Activated CD8-positive, alpha-beta memory T cell treated with anti-CD3 and anti-CD28 coated beads, Interleukin-2, amount 50 U/mL, for 24 hours (primary cell): ENCODE measurements around the gene ERBB4.

ENCODE experiments used
- DNase-seq: peaks from one replicate; pipeline ENCODE4 v3.0.0-alpha.2; 2020; ENCODE audit errors: extremely low read depth

Gene ERBB4

GRCh38 chr2:211468877-211469663, 1069.5 kb downstream of the ERBB4 start:
- DNase-seq = no peak

GRCh38 chr2:211468217-211468616, 1070.4 kb downstream of the ERBB4 start:
- no peak for DNase-seq

GRCh38 chr2:211463397-211463796, 1075.2 kb downstream of the ERBB4 start:
- DNase-seq = no peak

GRCh38 chr2:211458974-211459373, 1079.6 kb downstream of the ERBB4 start:
- DNase-seq = no peak

- no peak for DNase-seq
These were observed 1081.3 kb downstream of the ERBB4 start for GRCh38 chr2:211457325-211457724.

GRCh38 chr2:211455216-211455841, 1083.3 kb downstream of the ERBB4 start:
- no peak for DNase-seq

GRCh38 chr2:211454679-211455078, 1083.9 kb downstream of the ERBB4 start:
- DNase-seq = no peak

GRCh38 chr2:211453311-211453887, 1085.2 kb downstream of the ERBB4 start:
- DNase-seq = no peak

GRCh38 chr2:211451642-211452041, 1087.0 kb downstream of the ERBB4 start:
- DNase-seq = no peak

GRCh38 chr2:211449819-211450218, 1088.8 kb downstream of the ERBB4 start:
- DNase-seq = no peak

GRCh38 chr2:211447548-211447947, 1091.1 kb downstream of the ERBB4 start:
- no peak for DNase-seq

- DNase-seq = no peak
These were observed 1098.5 kb downstream of the ERBB4 start for GRCh38 chr2:211440107-211440506.

GRCh38 chr2:211439011-211439410, 1099.6 kb downstream of the ERBB4 start:
- DNase-seq = no peak

- DNase-seq = no peak
These were observed 1101.2 kb downstream of the ERBB4 start for GRCh38 chr2:211437396-211437795.

GRCh38 chr2:211436182-211436581, 1102.4 kb downstream of the ERBB4 start:
- no peak for DNase-seq

- DNase-seq = no peak
These were observed 1103.3 kb downstream of the ERBB4 start for GRCh38 chr2:211435331-211435730.

GRCh38 chr2:211434773-211435172, 1103.8 kb downstream of the ERBB4 start:
- DNase-seq = no peak

- DNase-seq = no peak
These were observed 1109.2 kb downstream of the ERBB4 start for GRCh38 chr2:211429256-211429920.

- DNase-seq = no peak
These were observed 1112.4 kb downstream of the ERBB4 start for GRCh38 chr2:211426240-211426639.

- no peak for DNase-seq
These were observed 1115.6 kb downstream of the ERBB4 start for GRCh38 chr2:211423018-211423417.

GRCh38 chr2:211417544-211417943, 1121.1 kb downstream of the ERBB4 start:
- DNase-seq = no peak

- DNase-seq = no peak
These were observed 1122.2 kb downstream of the ERBB4 start for GRCh38 chr2:211416373-211416772.

- no peak for DNase-seq
These were observed 1124.9 kb downstream of the ERBB4 start for GRCh38 chr2:211413746-211414145.
